Caco-2 (cell line): ENCODE results near the gene LRRC56. TPM values are rescaled to one million over a fixed set of nuclear protein-coding genes. Genes with fewer than 3 reads are reported as not detected.

Experiments used
- BruUV-seq: library from RNA; stranded (reverse); fragments of 400-500 nt; replicated peaks from 2 replicates; lab custom pipeline; 2021; lab: Mats Ljungman, UMichigan
- CTCF ChIA-PET: fragments of 300-600 bp; sonication (Branson Sonifier 250); formaldehyde crosslinking; loops from one replicate; lab custom pipeline; 2022; ENCODE audit warnings: antibody characterized with exemption; lab: Charles Lee
- POLR2A ChIA-PET: fragments of 300-600 bp; sonication (Branson Sonifier 250); formaldehyde crosslinking; loops from one replicate; lab custom pipeline; 2022; ENCODE audit warnings: antibody characterized with exemption; lab: Charles Lee
- DNase-seq, 2 experiments: peaks; one replicate each; pipeline versions ENCODE4 v3.0.0 to v3.0.0-alpha.2; 2020 to 2022
- H3K27me3 ChIP-seq: replicated peaks from 2 replicates; pipeline ENCODE4 v1.6.0; 2011; ENCODE audit warnings: low read length; ENCODE audit not compliant: control insufficient read depth, insufficient read depth
- H3K36me3 ChIP-seq: 2 replicates; pipeline ENCODE4 v1.5.1; 2011; ENCODE audit warnings: low read length; ENCODE audit not compliant: control insufficient read depth, insufficient read depth
- H3K4me1 ChIP-seq: fragments of 250-450 bp; sonication (Bioruptor Pico); 2 replicates; pipeline ENCODE4 v1.5.1; 2020; ENCODE audit warnings: mild to moderate bottlenecking
- H3K4me3 ChIP-seq: 2 replicates; pipeline ENCODE4 v1.5.1; 2011; ENCODE audit warnings: low read depth, mild to moderate bottlenecking, control low read depth, low read length
- H3K9me3 ChIP-seq: fragments of 250-450 bp; sonication (Bioruptor Pico); 2 replicates; pipeline ENCODE4 v1.5.1; 2020; ENCODE audit warnings: mild to moderate bottlenecking, moderate library complexity
- H3K27ac Mint-ChIP-seq: one replicate; pipeline ENCODE4 v1.8.0; 2022; ENCODE audit warnings: mixed read lengths; ENCODE audit not compliant: unreplicated experiment
- H3K27me3 Mint-ChIP-seq: one replicate; pipeline ENCODE4 v1.8.0; 2022; ENCODE audit warnings: mixed read lengths; ENCODE audit not compliant: insufficient read depth, unreplicated experiment
- H3K36me3 Mint-ChIP-seq: one replicate; pipeline ENCODE4 v1.8.0; 2022; ENCODE audit warnings: mild to moderate bottlenecking, mixed read lengths; ENCODE audit not compliant: insufficient read depth, unreplicated experiment
- H3K4me1 Mint-ChIP-seq: one replicate; pipeline ENCODE4 v1.8.0; 2022; ENCODE audit warnings: low read depth, mixed read lengths; ENCODE audit not compliant: unreplicated experiment
- H3K4me3 Mint-ChIP-seq: one replicate; pipeline ENCODE4 v1.8.0; 2022; ENCODE audit warnings: mild to moderate bottlenecking, moderate library complexity, mixed read lengths; ENCODE audit not compliant: unreplicated experiment
- H3K9me3 Mint-ChIP-seq: one replicate; pipeline ENCODE4 v1.8.0; 2022; ENCODE audit warnings: mixed read lengths; ENCODE audit not compliant: unreplicated experiment
- intact Hi-C: fragments of 100-400 bp; cut with micrococcal nuclease; formaldehyde crosslinking; loops from one replicate; pipeline ENCODE4 v1.10.0; 2022; ENCODE audit not compliant: unreplicated experiment
- total RNA-seq: library from RNA; stranded (reverse); gene quantifications from 2 replicates; pipeline ENCODE4 v1.2.3, GENCODE V29; 2022
- TF ChIP-seq, protein P1 (sequence below), 2 experiments: fragments of 200-600 bp in 1 of 2; IDR thresholded peaks; 1 replicate in 1 of 2; 2 replicates in 1 of 2; pipeline versions ENCODE4 v1.5.1 to v1.8.0; 2011 to 2022; ENCODE audit warnings: antibody characterized with exemption in 1 of 2, control low read depth in 1 of 2, inconsistent platforms in 1 of 2, low read depth in 1 of 2, low read length in 1 of 2, mild to moderate bottlenecking in 1 of 2, moderate library complexity in 1 of 2; ENCODE audit not compliant: insufficient read depth in 1 of 2, severe bottlenecking in 1 of 2, unreplicated experiment in 1 of 2

LRRC56 gene
- total RNA-seq, 1 experiment from 2014 or later: 4.4 TPM

DNA sequence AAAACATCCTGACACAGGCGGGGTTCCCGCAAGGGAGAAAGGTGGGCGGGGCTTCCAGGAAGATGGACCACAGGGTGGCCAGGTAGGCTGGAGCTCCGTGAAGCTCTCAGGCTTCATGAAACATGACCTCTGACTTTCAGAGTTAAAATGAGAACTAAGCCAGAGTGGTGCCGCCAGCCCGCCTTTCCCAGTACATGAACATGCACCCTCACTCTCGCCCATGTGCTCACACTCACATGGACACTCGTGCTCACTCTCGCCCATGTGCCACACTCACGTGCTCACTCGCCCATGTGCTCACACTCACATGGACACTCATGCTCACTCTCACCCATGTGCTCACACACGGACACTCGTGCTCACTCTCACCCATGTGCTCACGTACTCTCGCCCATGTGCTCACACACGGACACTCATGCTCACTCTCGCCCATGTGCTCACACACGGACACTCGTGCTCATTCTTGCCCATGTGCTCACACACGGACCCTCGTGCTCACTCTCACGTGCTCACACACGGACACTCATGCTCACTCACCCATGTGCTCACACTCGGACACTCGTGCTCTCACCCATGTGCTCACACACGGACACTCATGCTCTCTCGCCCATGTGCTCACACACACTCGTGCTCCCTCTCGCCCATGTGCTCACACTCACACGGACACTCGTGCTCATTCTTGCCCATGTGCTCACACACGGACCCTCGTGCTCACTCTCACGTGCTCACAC lies 40.3 kb upstream of the LRRC56 start:
- Mint-ChIP-seq H3K27ac (peak overlapping the region; percentile 69), H3K36me3 (peaks cover 97% of the 10 kb centered on the region), H3K4me1 (no peaks in the 10 kb centered on the region), H3K9me3 (no peaks in the 10 kb centered on the region), H3K27me3 (no peaks in the 10 kb centered on the region), H3K4me3 (peak overlapping the region; percentile 30)
- CTCF ChIA-PET: no interaction called here
- Histone ChIP-seq H3K4me1 (no peaks in the 10 kb centered on the region), H3K27me3 (no peaks in the 10 kb centered on the region), H3K36me3 (peaks cover 10% of the 10 kb centered on the region), H3K4me3 (no peak overlapping the region), H3K9me3 (no peaks in the 10 kb centered on the region)
- peak in 1 of 2 experiments; percentile 37 for DNase-seq
- POLR2A ChIA-PET: no interaction called here
- intact Hi-C loops: no loop called here
- TF ChIP-seq, protein P1, sequence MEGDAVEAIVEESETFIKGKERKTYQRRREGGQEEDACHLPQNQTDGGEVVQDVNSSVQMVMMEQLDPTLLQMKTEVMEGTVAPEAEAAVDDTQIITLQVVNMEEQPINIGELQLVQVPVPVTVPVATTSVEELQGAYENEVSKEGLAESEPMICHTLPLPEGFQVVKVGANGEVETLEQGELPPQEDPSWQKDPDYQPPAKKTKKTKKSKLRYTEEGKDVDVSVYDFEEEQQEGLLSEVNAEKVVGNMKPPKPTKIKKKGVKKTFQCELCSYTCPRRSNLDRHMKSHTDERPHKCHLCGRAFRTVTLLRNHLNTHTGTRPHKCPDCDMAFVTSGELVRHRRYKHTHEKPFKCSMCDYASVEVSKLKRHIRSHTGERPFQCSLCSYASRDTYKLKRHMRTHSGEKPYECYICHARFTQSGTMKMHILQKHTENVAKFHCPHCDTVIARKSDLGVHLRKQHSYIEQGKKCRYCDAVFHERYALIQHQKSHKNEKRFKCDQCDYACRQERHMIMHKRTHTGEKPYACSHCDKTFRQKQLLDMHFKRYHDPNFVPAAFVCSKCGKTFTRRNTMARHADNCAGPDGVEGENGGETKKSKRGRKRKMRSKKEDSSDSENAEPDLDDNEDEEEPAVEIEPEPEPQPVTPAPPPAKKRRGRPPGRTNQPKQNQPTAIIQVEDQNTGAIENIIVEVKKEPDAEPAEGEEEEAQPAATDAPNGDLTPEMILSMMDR (IDR thresholded peaks at IDR 0.05; ENCODE audit: insufficient read depth in 1 of 2, low read depth in 1 of 2, low read length in 1 of 2, severe bottlenecking in 1 of 2, unreplicated experiment in 1 of 2): no peak
- no TSS peak for BruUV-seq

DNA sequence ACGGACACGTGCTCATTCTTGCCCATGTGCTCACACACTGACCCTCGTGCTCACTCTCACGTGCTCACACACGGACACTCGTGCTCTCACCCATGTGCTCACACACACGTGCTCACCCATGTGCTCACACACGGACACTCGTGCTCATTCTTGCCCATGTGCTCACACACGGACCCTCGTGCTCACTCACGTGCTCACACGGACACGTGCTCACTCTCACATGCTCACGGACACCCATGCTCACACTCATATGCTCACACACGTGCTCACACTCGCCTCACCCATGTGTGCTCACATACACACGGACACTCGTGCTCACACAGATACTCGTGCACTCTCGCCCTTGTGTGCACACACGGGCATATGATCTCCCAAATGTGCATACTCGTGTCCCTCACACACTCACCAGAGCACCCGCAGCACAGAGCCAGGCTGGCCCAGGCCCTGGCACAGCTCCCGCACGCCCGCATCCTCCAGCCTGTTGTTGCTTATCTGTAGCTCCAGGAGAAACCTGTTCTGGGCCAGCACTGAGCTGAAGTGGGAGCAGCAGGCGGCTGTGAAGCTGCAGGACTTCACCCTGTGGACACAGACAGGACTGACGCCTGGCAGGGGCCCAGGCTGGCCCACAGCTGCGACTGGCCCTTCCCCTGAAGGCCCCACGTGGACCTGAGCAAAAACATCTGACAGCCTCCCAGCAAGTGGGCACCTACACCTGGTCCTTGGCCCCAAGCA lies 39.6 kb upstream of the LRRC56 start:
- peaks cover 92% of the 10 kb centered on the region for H3K36me3 Mint-ChIP-seq
- Histone ChIP-seq H3K4me3 (no peak overlapping the region), H3K9me3 (no peaks in the 10 kb centered on the region), H3K4me1 (no peaks in the 10 kb centered on the region), H3K27me3 (no peaks in the 10 kb centered on the region), H3K36me3 (peaks cover 10% of the 10 kb centered on the region)
- no peaks in the 10 kb centered on the region for H3K27me3 Mint-ChIP-seq
- peak overlapping the region; percentile 30 for H3K4me3 Mint-ChIP-seq
- ChIA-PET CTCF (interaction anchor here (0.5 kb wide), 1 partner anchor 645 kb away, joined by 3 read pairs; no protein-coding TSS in a partner anchor), POLR2A (no interaction called here)
- H3K27ac Mint-ChIP-seq: peak overlapping the region; percentile 69
- TF ChIP-seq, protein P1 (IDR thresholded peaks at IDR 0.05; ENCODE audit: insufficient read depth in 1 of 2, low read depth in 1 of 2, low read length in 1 of 2, severe bottlenecking in 1 of 2, unreplicated experiment in 1 of 2): no peak
- DNase-seq: no peak
- BruUV-seq: no TSS peak
- no peaks in the 10 kb centered on the region for H3K4me1 Mint-ChIP-seq
- no peaks in the 10 kb centered on the region for H3K9me3 Mint-ChIP-seq
- intact Hi-C loops: no loop called here

DNA sequence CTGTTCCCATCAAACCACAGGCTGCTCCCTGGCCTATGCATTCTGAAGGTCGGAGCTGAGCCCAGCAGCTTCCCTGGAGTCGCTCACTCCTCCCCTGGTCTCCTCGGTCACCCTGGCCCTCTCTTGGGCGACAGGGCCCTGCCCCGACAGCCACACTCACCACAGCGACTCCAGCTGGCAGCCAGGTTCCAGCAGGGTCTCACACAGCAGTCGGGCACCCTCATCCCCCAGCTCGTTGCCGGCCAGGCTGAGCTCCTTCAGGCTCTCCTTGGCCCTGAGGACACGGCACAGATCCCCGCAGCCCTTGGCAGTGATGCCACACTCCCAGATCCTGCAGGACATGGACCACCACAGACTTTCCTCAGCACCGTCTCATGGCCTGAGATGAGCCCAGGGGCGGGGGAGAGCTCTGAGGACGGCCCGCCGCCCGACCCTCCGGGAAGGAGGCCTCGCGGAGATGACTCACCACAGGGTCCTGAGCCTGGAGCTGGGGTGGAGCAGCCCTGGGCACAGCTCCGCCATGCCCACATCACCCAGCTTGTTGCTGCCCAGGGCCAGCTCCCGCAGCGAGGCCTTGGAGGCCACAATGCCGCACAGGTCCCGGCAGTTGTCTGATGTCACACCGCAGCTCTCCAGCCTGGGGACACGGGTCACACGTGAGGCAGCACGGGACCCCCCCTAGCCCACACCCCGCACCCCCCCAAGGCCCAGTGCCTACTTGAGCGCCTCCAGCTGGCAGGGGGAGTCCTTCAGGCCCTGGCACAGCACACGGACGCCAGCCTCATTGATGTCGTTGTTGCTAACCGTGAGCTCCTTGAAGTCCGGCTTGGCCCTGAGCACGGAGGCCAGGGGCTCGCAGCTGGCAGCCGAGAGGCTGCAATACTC lies 38.8 kb upstream of the LRRC56 start:
- Mint-ChIP-seq H3K36me3 (peaks cover 84% of the 10 kb centered on the region), H3K4me3 (no peak overlapping the region), H3K27ac (no peak overlapping the region), H3K9me3 (no peaks in the 10 kb centered on the region), H3K4me1 (no peaks in the 10 kb centered on the region), H3K27me3 (no peaks in the 10 kb centered on the region)
- no peaks in the 10 kb centered on the region for H3K4me1 ChIP-seq
- no TSS peak for BruUV-seq
- ChIA-PET POLR2A (interaction anchor here (0.6 kb wide), 1 partner anchor 12 kb away, joined by 3 read pairs; no protein-coding TSS in a partner anchor), CTCF (interaction anchor here (0.5 kb wide), 1 partner anchor 644 kb away, joined by 3 read pairs; no protein-coding TSS in a partner anchor)
- H3K9me3 ChIP-seq: no peaks in the 10 kb centered on the region
- H3K27me3 ChIP-seq: no peaks in the 10 kb centered on the region
- DNase-seq: no peak
- H3K36me3 ChIP-seq: peaks cover 10% of the 10 kb centered on the region
- intact Hi-C loops: no loop called here
- TF ChIP-seq, protein P1 (IDR thresholded peaks at IDR 0.05; ENCODE audit: insufficient read depth in 1 of 2, low read depth in 1 of 2, low read length in 1 of 2, severe bottlenecking in 1 of 2, unreplicated experiment in 1 of 2): no peak
- H3K4me3 ChIP-seq: no peak overlapping the region
